Peyer's patch (tissue), 4 donors: ENCODE results near the gene DHRSX. TPM values are rescaled to one million over a fixed set of nuclear protein-coding genes. Genes with fewer than 3 reads are reported as not detected.

Experiments
- DNase-seq, 3 donors: peaks; one replicate each; pipeline ENCODE4 v3.0.0-alpha.2; 2017 to 2019
- H3K27ac ChIP-seq, 4 donors: fragments of 200-600 bp; sonication (generic); one replicate each; pipeline ENCODE4 v1.5.1; 2016 to 2019
- H3K27me3 ChIP-seq, 2 donors: fragments of 200-600 bp; sonication (generic); one replicate each; pipeline ENCODE4 v1.5.1; 2019
- H3K36me3 ChIP-seq, 3 donors: fragments of 200-600 bp; sonication (generic); one replicate each; pipeline ENCODE4 v1.5.1; 2016 to 2019
- H3K4me1 ChIP-seq, 4 donors: fragments of 200-600 bp; sonication (generic); one replicate each; pipeline ENCODE4 v1.5.1; 2016 to 2019
- H3K4me3 ChIP-seq, 4 donors: fragments of 200-600 bp; sonication (generic); 1 replicate in 3 of 4; 2 replicates in 1 of 4; pipeline ENCODE4 v1.5.1; 2016 to 2019; ENCODE audit warnings: mild to moderate bottlenecking in 1 of 4
- H3K9me3 ChIP-seq, 4 donors: fragments of 200-600 bp; sonication (generic); one replicate each; pipeline ENCODE4 v1.5.1; 2016 to 2019; ENCODE audit warnings: mild to moderate bottlenecking in 1 of 4
- CTCF ChIP-seq, 6 experiments: fragments of 450-650 bp in 4 of 6; fragments of 200-600 bp in 2 of 6; sonication (generic) in 1 of 6; IDR thresholded peaks; one replicate each; pipeline ENCODE4 v1.5.1; 2017 to 2019; ENCODE audit warnings: antibody characterized with exemption in 6 of 6, mild to moderate bottlenecking in 3 of 6, moderate library complexity in 1 of 6
- POLR2A ChIP-seq, 2 donors: fragments of 450-650 bp; IDR thresholded peaks; one replicate each; pipeline ENCODE4 v1.5.1; 2017; ENCODE audit warnings: antibody characterized with exemption in 2 of 2, mild to moderate bottlenecking in 2 of 2, moderate library complexity in 2 of 2
- total RNA-seq, 4 donors: library from RNA; depleted of rRNA; stranded (reverse); fragments of >200 nt; gene quantifications; one replicate each; pipeline ENCODE4 v1.1.0, GENCODE V29; 2016

The DHRSX gene
- total RNA-seq, 4 donors from 2014 or later: 21.5 to 55.4 (median 40.4) TPM

GRCh38 chrX:2516623-2517022 lies 15.8 kb upstream of the DHRSX start:
- no peaks in the 10 kb centered on the region for H3K9me3 ChIP-seq
- no peaks in the 10 kb centered on the region for H3K27me3 ChIP-seq
- H3K4me3 ChIP-seq: no peak overlapping the region
- DNase-seq: peak in 2 of 3 donors; percentile 51 to 64
- H3K27ac ChIP-seq: no peak overlapping the region
- TF ChIP-seq POLR2A (IDR thresholded peaks at IDR 0.05) (no peak), CTCF (IDR thresholded peaks at IDR 0.05) (no peak)
- no peaks in the 10 kb centered on the region for H3K36me3 ChIP-seq
- H3K4me1 ChIP-seq: no peaks in the 10 kb centered on the region

GRCh38 chrX:2514131-2514530 lies 13.4 kb upstream of the DHRSX start:
- Histone ChIP-seq H3K27me3 (no peaks in the 10 kb centered on the region), H3K36me3 (no peaks in the 10 kb centered on the region), H3K27ac (no peak overlapping the region), H3K9me3 (no peaks in the 10 kb centered on the region), H3K4me3 (no peak overlapping the region), H3K4me1 (no peaks in the 10 kb centered on the region)
- no peak for TF ChIP-seq POLR2A (IDR thresholded peaks at IDR 0.05)
- TF ChIP-seq CTCF (IDR thresholded peaks at IDR 0.05): no peak
- no peak for DNase-seq

GRCh38 chrX:2513121-2513664 lies 12.4 kb upstream of the DHRSX start:
- Histone ChIP-seq H3K36me3 (no peaks in the 10 kb centered on the region), H3K4me1 (peaks cover 0 to 5% (median 0%) of the 10 kb centered on the region in 4 donors), H3K9me3 (no peaks in the 10 kb centered on the region), H3K4me3 (no peak overlapping the region), H3K27me3 (no peaks in the 10 kb centered on the region), H3K27ac (no peak overlapping the region)
- TF ChIP-seq POLR2A (IDR thresholded peaks at IDR 0.05) (no peak), CTCF (IDR thresholded peaks at IDR 0.05) (no peak)
- no peak for DNase-seq

GRCh38 chrX:2512501-2512900 lies 11.7 kb upstream of the DHRSX start:
- no peak for TF ChIP-seq CTCF (IDR thresholded peaks at IDR 0.05)
- TF ChIP-seq POLR2A (IDR thresholded peaks at IDR 0.05): no peak
- Histone ChIP-seq H3K4me3 (no peak overlapping the region), H3K27ac (no peak overlapping the region), H3K27me3 (no peaks in the 10 kb centered on the region), H3K36me3 (no peaks in the 10 kb centered on the region), H3K9me3 (no peaks in the 10 kb centered on the region), H3K4me1 (peaks cover 0 to 7% (median 0%) of the 10 kb centered on the region in 4 donors)
- DNase-seq: no peak

GRCh38 chrX:2511326-2511725 lies 10.6 kb upstream of the DHRSX start:
- Histone ChIP-seq H3K4me1 (peaks cover 0 to 7% (median 0%) of the 10 kb centered on the region in 4 donors), H3K4me3 (no peak overlapping the region), H3K36me3 (no peaks in the 10 kb centered on the region), H3K27ac (no peak overlapping the region), H3K9me3 (no peaks in the 10 kb centered on the region), H3K27me3 (no peaks in the 10 kb centered on the region)
- no peak for TF ChIP-seq POLR2A (IDR thresholded peaks at IDR 0.05)
- no peak for TF ChIP-seq CTCF (IDR thresholded peaks at IDR 0.05)
- DNase-seq: peak in 1 of 3 donors; percentile 23
